GM21576 (cell line): ENCODE results near the gene KCNQ4.

Source experiments
- ATAC-seq: cut with Tn5 transposase; IDR thresholded peaks from one replicate; pipeline ENCODE4 v1.9.1; 2021; ENCODE audit warnings: mild to moderate bottlenecking, moderate library complexity; ENCODE audit not compliant: unreplicated experiment

Gene KCNQ4

DNA sequence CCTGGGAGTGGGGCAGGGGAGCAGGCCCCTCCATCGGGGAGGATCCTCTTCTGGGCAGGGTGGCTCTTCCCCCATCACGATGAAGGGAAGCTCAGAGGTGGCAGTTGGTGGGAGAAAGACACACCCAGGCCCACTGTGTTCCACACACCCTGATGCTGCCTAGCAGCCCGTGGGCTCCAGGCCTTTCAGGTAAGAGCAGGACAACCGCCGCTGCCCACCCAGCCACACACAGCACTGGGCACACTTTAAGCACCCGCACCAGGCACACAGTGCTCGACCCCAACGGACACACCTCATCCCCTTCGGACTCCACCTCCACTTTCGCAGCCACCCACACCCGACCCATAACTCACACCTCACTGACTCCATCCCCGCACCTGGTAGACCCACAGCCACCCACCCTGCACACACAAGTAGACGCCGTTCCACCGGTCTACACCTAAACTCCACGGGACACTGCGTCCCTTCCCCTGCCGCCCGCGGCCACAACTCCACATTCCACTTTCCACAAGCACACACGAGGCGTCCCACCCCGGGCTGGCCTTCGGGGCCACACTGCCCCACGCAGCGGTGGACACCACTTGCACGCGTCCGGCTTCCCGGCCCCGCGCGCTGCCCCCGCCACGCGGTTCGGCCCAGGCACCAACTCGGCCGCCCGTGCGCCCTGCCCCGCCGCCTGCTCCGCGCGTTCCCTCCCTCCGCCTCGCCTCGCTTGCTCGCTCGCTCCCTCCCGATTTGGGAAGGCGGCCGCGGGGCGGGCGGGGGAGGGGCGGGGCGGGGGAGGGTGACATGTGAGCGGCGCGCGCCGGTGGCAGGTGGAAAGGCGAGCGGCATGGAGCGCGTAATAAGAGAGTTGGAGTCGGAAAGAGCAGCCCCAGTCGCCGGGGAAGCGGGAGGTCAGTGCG lies at the start of gene KCNQ4:
Gene KCNQ4, plus strand, starts transcription at position 787 of the 905 bp plus-strand sequence. CDS start 307 bp downstream, outside the sequence.
- no peak for ATAC-seq

DNA sequence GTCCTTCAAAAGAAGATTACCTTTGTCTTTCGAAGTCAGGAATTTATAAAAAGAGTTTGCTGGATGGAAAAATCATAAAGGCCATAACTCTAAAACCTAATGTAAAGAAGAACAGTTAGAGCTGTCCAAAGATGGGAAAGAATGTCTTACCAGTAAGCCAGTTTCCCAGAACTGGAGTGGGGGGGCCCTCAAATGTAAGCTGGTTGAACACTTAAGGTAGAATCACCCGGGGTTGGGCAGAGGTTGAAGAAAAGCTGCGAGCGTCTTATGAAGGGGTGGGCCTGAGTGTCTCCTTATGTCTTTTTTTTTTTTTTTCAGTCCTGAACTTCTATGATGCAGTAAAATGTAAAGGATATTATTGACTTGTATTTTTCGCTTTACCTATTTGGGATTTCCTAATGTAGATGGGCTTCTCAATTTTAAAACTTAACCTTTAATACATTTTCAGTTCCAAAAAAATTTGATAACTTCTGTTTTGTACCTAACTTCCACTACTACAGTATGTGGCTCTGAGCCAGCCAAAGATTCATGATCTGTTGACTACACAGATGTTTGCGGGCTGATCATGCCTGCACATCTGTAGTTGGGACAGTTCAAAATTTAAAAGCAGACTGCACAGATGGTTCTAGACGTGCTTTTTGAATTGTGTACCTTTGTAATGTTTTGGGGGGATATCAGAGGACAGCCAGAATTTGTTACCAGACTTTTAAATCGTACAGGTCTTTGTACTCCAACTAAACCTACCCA lies 48.5 kb upstream of the KCNQ4 start:
- no peak for ATAC-seq

DNA sequence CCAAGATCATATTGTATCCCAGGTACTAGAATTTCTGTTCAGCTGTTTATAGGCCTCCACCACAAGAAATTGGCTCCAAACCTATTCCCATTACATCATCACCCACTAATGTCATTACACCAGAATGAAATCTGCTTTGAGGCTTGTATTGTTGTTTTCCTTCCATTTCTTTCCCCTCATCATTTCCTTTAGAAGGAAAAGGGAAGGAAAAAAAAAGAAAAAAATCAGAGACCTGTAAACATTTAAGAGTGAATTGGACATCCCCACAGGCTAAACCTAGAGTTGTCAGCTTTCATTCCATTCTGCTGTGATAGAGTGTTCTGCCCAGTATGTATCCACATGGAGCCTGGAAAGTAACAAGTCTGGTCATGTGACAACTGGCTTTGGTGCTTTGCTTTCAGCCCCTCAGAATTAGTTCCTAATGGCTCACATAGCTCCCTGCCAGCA lies 47.5 kb upstream of the KCNQ4 start:
- no peak for ATAC-seq

DNA sequence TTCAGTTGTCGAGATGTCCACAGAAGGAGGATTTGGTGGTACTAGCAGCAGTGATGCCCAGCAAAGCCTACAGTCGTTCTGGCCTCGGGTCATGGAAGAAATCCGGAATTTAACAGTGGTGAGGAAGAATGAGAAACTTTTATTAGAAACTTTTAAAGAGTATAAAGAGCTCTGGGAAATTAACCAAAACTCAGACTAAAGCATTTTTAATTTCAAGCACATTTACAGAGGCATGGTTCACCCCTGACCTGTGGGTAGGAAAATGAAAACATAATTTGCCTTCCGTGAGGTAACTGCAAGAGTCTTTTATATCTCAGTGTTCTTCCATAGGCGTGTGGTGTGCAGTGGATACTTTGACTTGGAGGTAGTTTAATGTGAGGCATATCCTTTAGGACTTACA lies 44.8 kb upstream of the KCNQ4 start:
- ATAC-seq = no peak

DNA sequence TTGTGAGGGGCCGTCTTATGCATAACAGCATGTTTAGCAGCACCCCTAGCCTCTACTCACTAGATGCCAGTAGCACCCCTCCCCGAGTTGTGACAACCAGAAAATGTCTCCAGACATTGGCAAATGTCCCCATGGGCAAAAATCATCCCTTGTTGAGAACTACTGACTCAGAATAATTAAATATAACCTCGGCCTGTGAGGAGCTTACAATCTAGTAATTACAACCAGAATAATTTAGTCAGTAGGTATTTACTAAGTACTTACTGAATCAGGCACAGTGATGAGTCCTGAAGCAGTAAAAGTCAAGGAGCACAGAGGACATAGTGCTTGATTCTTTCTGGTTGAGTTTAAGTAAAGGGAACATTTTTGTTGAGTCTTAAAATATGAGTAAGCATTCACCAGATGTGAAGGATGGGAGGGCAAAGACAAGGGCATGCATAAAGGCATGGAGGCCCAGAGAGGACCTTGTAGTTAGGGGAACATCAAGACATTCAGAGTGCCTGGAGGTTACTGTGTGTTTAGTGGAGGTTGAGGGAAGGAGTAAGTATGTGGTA lies 44.1 kb upstream of the KCNQ4 start:
- ATAC-seq = no peak

DNA sequence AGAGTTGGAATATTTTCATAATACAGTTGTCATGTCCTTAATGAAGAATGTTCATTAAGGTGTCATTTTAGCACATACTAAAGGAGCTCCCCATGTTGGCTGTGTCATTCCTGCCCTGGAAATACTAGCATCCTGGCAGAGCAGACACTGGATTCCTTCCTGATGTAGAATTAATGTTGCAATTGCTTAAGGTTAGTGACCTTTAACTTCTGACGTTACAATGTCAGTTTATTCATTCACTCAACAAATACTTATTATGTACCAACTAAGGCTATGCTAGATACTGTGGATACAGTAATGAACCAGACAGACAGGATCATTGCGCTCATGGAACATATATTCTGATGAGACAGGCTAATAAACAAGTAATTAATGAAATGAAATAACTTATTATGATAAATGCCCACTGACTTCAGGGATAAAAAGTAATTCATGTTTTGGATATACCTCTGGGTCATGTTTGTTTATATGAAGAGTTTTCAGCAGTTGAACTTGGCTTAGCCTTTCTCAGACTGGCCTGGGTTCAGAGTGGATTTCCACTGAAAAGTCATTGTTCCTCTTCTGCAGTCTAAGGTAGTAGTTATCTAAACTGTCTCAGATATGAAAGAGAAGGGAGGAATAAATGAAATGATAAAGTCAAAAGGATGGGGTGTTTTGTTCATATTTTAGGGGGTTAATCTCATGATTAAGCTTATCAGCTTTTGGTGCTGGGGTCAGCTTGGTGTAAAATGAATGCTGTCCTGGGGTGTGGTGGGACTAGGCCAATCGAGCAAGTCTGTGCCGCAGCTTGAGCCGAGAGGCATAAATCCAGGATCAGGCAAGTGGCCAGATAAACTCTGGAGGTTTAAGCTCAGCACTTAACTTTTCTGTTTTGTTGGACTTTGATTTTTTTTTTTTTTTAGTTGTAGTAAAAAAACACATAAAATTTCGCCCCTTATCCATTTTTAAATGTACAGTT lies 43.3 kb upstream of the KCNQ4 start:
- no peak for ATAC-seq

DNA sequence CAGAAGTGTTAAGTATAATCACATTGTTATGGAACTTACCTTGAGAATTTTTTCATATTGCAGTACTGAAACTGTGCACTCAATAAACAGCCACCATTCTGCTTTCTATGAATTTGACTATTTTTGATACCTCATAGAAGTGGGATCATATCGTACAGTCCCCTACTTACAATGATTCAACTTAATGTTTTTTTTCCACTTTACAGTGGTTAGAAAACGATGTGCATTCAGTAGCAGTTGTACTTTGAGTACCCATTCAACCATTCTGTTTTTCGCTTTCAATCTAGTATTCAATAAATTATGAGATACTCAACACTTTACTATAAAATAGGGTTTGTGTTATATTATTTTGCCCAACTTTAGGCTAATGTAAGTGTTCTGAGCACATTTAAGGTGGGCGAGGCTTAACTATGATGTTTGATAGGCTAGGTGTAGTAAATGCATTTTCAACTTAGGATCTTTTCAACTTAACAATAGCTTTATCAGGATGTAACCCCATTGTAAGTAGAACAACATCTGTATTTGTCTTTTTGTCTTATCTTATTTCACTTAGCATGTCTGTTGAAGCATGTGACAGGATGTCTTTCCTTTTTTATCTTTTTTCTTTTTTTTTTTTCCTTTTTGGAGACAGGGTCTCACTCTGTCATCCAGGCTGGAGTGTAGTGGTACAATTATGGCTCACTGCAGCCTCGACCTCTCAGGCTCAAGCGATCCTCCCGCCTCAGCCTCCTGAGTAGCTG lies 42.4 kb upstream of the KCNQ4 start:
- ATAC-seq = no peak

DNA sequence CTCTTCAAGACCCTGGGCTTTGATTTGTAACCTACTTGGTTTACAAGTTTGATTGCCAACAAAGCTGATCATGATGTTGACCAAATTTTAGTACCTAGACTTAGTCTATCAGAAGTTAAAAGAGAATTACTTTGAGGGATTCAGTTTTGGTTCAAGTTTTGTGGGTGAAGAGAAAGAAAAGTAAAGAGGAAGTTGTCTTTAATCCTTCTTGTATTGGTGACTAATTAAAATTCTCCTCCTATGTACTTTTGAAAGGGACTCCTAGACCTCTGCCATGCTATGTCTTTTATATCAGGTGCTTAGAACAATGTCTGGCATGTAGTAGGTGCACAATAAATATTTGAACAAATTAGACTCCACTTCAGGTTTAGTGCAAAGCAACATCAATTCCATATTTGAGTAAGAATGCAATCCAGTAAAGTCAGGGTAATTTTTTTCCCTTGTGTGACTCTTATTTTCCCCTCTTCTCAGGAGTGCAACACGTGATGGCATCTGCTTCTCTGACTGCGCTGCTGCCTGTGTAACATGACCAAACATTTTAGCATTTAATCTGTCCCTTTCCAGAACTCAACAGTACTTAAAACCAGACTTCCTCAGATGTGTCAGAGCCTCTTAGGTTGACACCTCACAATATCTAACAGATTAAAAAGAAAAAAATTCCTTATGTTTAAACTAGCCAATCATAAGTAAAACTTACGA lies 41.1 kb upstream of the KCNQ4 start:
- no peak for ATAC-seq

DNA sequence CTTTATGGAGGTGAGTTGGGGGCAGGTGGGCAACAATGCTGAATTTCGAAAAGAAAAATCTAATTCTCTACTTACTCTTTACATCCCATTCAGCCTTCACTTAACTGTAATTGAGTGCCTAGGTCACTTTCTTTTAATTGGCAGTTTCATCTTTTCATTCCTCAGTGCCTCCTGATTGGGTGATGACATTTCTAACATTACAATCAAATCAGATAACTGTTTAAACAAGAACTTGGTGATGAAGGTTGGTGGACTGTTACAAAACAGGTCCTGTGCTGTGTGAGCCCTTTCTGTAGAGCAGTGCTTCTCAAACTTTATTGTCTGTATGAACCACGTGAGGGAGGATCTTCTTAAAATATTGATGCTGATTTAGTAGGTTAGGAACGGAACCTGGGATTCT lies 40.1 kb upstream of the KCNQ4 start:
- ATAC-seq = no peak

DNA sequence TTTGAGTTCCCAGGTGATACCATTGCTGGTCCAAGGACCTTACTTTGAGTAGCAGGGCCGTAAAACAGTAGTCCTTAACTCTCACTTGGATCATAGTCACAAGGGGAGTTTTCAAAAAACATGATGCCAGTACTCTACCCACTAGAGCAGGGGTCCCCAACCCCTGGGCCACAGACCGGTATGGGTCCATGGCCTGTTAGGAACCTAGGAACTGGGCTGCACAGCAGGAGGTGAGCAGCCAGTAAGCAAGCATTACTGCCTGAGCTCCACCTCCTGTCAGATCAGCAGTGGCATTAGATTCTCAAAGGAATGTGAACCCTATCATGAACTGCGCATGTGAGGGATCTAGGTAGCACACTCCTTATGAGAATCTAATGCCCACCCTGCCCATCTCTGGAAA lies 39.7 kb upstream of the KCNQ4 start:
- ATAC-seq = no peak

DNA sequence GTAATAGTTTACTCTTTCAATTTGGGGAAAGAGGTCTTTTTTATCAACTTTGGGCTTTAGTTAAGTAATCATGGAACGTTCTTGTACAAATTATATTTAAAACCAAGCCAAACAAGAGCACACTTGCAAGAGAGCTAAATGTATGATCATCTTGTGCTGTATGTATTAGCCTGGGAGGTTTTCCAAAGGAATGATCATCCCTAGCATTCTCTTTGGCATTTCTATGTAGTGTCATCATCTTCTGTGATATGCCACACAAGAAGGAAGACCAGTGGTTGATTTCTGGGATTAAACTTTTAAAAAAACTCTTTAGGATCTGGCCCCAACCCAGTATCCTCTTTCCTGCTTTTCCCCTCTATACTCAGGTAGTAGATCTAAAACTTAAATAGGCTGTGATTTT lies 38.4 kb upstream of the KCNQ4 start:
- no peak for ATAC-seq

DNA sequence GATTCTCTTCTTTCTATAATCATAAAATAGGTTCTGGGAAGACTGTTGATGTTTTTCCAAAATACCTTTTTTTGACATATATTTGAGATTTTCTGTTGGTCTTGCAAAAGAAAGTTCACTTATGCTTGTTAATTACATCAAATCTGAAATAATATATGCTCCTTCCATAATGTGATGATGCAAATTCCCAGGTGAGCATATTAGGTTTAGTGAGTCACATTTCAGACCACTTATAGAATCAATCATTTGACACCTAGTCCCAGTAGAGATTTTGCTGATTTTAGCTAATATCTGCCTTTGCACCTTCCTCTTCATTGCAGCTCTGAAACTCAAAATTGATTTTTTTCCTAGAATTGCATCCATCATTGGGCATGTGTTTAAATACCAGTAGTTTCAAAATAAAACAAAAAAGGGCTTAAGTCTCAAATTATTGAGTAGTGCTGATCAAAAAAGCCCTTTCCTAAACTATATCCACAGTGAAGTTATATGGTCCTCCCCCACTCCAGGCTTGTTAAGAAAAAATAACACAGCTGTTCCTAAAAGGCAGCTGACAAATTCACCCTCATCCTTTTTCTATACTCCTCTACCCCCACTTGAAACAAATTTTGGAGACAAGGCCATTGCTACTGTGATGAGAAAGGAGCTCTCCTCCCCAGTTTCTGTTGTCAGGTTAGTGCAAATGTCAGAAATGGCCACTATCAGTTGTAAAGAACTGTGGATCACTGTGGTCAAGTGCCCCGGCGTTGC lies 37.1 kb upstream of the KCNQ4 start:
- ATAC-seq = no peak

DNA sequence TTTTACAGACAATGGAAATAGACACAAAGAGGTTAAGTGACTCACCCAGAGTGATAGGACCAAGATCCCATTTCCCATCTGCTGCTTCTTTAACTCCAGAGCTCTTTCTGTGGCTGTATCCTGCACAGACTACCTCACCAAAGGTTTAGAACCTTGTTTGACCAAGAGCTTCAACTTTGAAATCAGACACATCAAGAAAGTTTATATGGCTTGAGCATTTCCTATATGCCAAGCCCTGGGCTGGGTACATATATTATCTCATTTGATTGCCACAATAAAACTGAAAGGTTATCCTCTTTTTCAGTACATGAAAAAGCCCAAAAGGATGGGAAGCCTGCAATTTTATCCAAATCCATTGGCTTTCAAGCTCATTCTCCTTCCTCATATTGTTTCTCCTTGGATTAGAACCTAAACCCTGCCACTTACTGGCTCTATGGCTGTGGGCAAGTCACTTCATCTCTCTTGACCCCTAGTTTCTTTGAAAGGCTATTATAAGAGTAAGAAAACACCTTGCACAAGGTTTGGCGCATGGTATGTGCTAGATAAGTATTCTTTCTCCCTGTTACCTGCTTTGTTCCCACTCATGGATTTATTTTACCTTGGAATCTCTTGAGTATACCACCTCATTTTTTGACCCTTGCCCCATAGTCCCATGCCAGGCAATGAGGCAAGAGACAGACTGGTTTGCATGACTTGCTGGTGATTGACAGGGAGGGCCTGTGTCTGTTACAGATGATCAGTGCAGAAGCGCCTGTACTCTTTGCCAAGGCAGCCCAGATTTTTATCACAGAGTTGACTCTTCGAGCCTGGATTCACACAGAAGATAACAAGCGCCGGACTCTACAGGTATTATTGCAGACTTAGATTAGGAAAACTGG lies 34.5 kb upstream of the KCNQ4 start:
- ATAC-seq = no peak

DNA sequence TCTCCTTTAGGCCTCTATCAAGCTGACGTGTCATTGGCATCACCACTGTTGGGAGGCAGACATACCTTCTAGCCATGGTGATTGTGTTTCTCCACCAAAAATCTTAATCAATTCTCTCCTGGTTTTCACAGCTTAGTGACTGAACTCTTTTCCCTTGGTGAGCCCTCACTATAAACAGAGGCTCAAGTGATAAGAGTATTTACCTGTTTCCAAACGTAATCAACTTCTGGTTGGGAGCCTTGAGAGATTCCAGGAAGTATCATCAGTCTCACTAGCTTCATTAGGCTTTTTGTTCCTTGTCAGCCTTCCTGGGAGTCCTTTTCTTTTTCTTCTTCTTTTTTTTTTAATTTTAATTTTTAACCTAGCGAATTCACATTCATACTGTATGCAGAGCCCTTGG lies 33.8 kb upstream of the KCNQ4 start:
- ATAC-seq = no peak

DNA sequence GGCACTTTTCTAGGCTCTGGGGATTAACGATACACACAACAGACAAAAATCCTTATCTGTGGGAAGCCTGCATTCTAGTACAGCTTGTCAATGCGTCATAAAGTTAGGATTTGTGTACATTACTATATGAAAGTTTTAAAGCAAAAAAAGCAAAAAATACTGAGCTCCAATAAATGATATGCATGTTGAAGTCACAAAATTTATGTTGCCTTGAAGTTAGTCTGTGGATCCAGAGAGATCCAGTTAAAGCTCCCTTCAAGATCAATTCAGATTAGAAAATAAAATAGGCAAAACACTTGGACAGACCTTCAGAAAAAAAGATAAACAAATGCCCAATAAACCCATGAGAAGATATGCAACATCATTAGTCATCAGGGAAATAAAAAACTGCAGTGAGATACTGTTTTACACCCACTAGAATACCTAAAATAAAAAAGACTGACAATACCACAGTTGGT lies 33.1 kb upstream of the KCNQ4 start:
- no peak for ATAC-seq

DNA sequence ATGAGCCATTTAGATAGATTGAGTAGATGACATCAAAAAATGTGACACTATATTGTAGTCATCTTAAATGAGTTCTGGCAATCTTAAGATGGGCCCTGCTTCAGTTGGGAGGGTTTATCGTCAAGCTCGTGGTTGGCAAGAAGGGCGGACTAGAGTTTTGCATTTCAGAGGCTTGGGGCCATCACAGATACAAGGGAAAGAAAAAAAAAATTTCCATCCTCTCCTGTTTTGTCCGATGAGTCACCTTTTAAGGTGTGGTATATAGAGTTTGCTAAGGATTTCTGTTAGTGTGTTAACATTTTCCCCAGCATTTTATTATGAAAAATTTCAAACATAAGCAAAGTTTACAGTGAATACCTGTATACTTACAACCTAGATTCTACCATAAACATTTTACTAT lies 31.8 kb upstream of the KCNQ4 start:
- ATAC-seq = no peak

DNA sequence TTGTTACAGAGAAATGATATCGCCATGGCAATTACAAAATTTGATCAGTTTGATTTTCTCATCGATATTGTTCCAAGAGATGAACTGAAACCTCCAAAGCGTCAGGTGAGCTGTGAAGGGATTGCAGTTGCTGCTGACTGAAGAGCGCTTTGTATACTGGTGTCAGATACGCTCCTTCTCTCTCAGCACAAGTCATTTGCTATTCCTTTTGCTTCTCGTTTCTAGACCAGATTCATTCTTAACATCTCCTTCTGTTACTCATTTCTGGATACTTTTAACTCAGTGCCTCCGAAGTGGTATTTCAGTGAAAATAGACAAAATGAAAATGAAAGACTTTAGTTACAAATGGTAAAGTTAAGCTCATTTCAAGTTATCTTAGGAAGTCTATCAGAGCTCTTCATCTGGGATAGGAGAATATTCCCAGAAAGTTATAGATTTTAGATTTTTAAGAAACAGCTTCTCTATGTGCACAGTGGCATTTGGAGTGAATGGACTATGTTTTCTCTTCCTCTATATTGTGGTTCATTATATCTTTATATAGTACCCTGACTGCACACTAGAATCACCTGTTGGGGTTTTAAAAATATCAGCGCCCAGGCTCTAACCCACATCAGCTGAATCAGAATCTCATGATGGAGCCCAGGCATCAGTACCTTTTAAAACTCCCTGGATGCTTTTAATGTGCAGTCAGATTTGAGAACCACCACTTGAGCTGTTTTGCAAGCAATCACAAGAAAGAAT lies 30.3 kb upstream of the KCNQ4 start:
- ATAC-seq = no peak
